Hepatocyte (in vitro differentiated cells): ENCODE measurements around the gene HEXB.

Experiments used
- EZH2 ChIP-seq: fragments of 200-600 bp; sonication (generic); IDR thresholded peaks from 2 replicates; pipeline ENCODE4 v1.6.1; 2016; ENCODE audit warnings: antibody characterized with exemption, mild to moderate bottlenecking, borderline replicate concordance
- EZH2phosphoT487 ChIP-seq: fragments of 200-600 bp; sonication (generic); IDR thresholded peaks from one replicate; pipeline ENCODE4 v1.6.1; 2018; ENCODE audit warnings: antibody characterized with exemption, mild to moderate bottlenecking, low read depth, moderate library complexity; ENCODE audit not compliant: unreplicated experiment, severe bottlenecking

GRCh38 chr5:74660873-74661272 lies 24.2 kb upstream of the HEXB start:
- TF ChIP-seq EZH2, result no peak
- no peak for TF ChIP-seq EZH2phosphoT487
